T47D (cell line): ENCODE results near the gene KCNJ1.

Experiments
- DNase-seq, 2 experiments: peaks; one replicate each; pipeline versions ENCODE4 v3.0.0 to v3.0.0-alpha.2; 2011 to 2012; ENCODE audit warnings: low read depth in 1 of 2, low spot score in 1 of 2
- JUND ChIP-seq: IDR thresholded peaks from 2 replicates; pipeline ENCODE4 v1.6.1; 2012; ENCODE audit warnings: low read depth
- in situ Hi-C: cut with HindIII; loops from 2 replicates; pipeline ENCODE4 v1.10.0; 2016; ENCODE audit warnings: low sequenced_read_pairs, low pct_unique_long_range_greater_than_20kb

Gene KCNJ1

GRCh38 chr11:128796270-128796669, 70.8 kb downstream of the KCNJ1 start:
- no peak for TF ChIP-seq JUND
- in situ Hi-C loops: no loop called here
- DNase-seq: no peak

- no peak for DNase-seq
These were observed 76.9 kb downstream of the KCNJ1 start for GRCh38 chr11:128790196-128790595.

GRCh38 chr11:128789497-128790150, 77.5 kb downstream of the KCNJ1 start:
- no peak for DNase-seq
- in situ Hi-C loops: no loop called here
- TF ChIP-seq JUND: no peak

More at GRCh38 chr11:128790196-128790595, 76.9 kb downstream of the KCNJ1 start:
- in situ Hi-C loops: no loop called here
- TF ChIP-seq JUND: no peak
